Heart left ventricle (tissue), 13 donors: Measurements from ENCODE around the gene OXCT1.

ENCODE experiments used
- CTCF ChIP-seq, 12 donors: fragments of 200-600 bp; sonication (generic) in 4 of 12; IDR thresholded peaks; one replicate each; pipeline versions ENCODE4 v1.5.0 to v1.8.0; 2018 to 2022; ENCODE audit warnings: antibody characterized with exemption in 12 of 12, mild to moderate bottlenecking in 5 of 12
- POLR2A ChIP-seq, 2 donors: fragments of 450-650 bp; IDR thresholded peaks; one replicate each; pipeline ENCODE4 v1.6.1; 2017; ENCODE audit warnings: antibody characterized with exemption in 2 of 2, mild to moderate bottlenecking in 2 of 2, moderate library complexity in 2 of 2
- donor health status: ischemic (EF 13 %, LVEDD 7.1; RV severe dilation, severe dysfunction).
- donor health status: DM: no; HTN: yes; CAD: no.
- donor health status: DM: no; HTN: no; CAD: no.
- donor health status: ischemic (EF 25% LVEDD 6.9; RV normal size, moderate dysfunction).
- donor health status: ischemic (EF 25% LVEDD 5.7; RV mildly dilated, moderate dysfunction).
- donor health status: ischemic (EF 35%, LVEDD 5.7; RV mildly dilated, moderate dysfunction).
- donor health status: nonischemic (EF 11% LVEDD 7.7; RV severe dilation, severe dysfunction).
- donor health status: DM: yes; HTN: yes; CAD: no.
- donor health status: PGD.
- donor health status: ischemic (EF 29% LVEDD 5.4; RV normal size, mild dysfunction).
- donor health status: nonischemic (EF 23%, LVEDD 6.1; RV moderate dilation, normal function).

GRCh38 chr5:41821051-41821450 is 49.2 kb downstream of the OXCT1 start:
- TF ChIP-seq CTCF (IDR thresholded peaks at IDR 0.05) (no peak), POLR2A (IDR thresholded peaks at IDR 0.05) (no peak)
